Ovary (tissue), 9 donors: ENCODE data around the gene HEPHL1. TPM values are rescaled to one million over a fixed set of nuclear protein-coding genes. Genes with fewer than 3 reads are reported as not detected.
"Not testable (repeated sequence)": the region's sequence is repeated elsewhere in the genome, so short reads cannot be mapped to it uniquely, and the experiment has no call there.

Source experiments
- DNase-seq, 5 donors: peaks; one replicate each; pipeline ENCODE4 v3.0.0-alpha.2; 2019 to 2020
- H3K27ac ChIP-seq, 2 donors: fragments of 200-600 bp; one replicate each; pipeline versions ENCODE4 v1.5.1 to v1.8.0; 2019 to 2022
- H3K27me3 ChIP-seq: fragments of 200-600 bp; one replicate; pipeline ENCODE4 v1.8.0; 2022
- H3K36me3 ChIP-seq: fragments of 200-600 bp; sonication (generic); one replicate; pipeline ENCODE4 v1.5.1; 2019
- H3K4me1 ChIP-seq: one replicate; pipeline ENCODE4 v1.8.1; 2013; ENCODE audit warnings: mild to moderate bottlenecking, moderate library complexity; ENCODE audit not compliant: insufficient read depth
- H3K4me3 ChIP-seq: fragments of 200-600 bp; sonication (generic); one replicate; pipeline ENCODE4 v1.5.1; 2017
- H3K9me3 ChIP-seq, 2 donors: fragments of 200-600 bp in 1 of 2; sonication (generic) in 1 of 2; one replicate each; pipeline versions ENCODE4 v1.5.1 to v1.8.1; 2013 to 2019; ENCODE audit warnings: mild to moderate bottlenecking in 1 of 2, moderate library complexity in 1 of 2
- EP300 ChIP-seq: sonication (generic); formaldehyde crosslinking; IDR thresholded peaks from one replicate; pipeline ENCODE4 v1.6.1; 2017; ENCODE audit warnings: antibody characterized with exemption
- POLR2A ChIP-seq: fragments of 450-650 bp; IDR thresholded peaks from one replicate; pipeline ENCODE4 v1.6.1; 2017; ENCODE audit warnings: antibody characterized with exemption, mild to moderate bottlenecking, moderate library complexity
- WGBS, 3 donors: extraction: QIAGEN DNeasy Blood & Tissue Kit in 1 of 3; methylation state at CpG; one replicate each; pipeline versions ENCODE4 v1.1.5 to v1.1.7; 2013 to 2017; 5-methylcytosine and 5-hydroxymethylcytosine counted together
- intact Hi-C, 4 donors: fragments of 100-400 bp; cut with DNase I; formaldehyde crosslinking; loops; one replicate each; pipeline versions ENCODE4 v1.11.0 to v1.15.1; 2022 to 2023
- polyA plus RNA-seq, 2 donors: library from polyadenylated mRNA; stranded (reverse); fragments of 200-250 nt in 1 of 2; fragments of 350-450 nt in 1 of 2; fragmentation: Illumina TruSeq in 1 of 2; extraction: RNeasy Lipid Tissue Mini Kit (QIAGEN cat#74804) in 1 of 2; gene quantifications; one replicate each; pipeline ENCODE4 v1.2.3, GENCODE V29; 2013 to 2014
- total RNA-seq, 7 donors: library from RNA; depleted of rRNA in 2 of 7; stranded (reverse); fragments of >200 nt in 2 of 7; fragmentation: NEBNext Ultra II Directional in 3 of 7; extraction: Animal tissue kit (Norgen Biotek cat#: 25700) in 3 of 7; gene quantifications; one replicate each; pipeline versions ENCODE4 v1.1.0 to v1.2.4, GENCODE V29; 2016 to 2023
- TF ChIP-seq, protein P1 (sequence below), 3 donors: fragments of 450-650 bp in 2 of 3; fragments of 200-600 bp in 1 of 3; IDR thresholded peaks; one replicate each; pipeline versions ENCODE4 v1.5.1 to v1.8.0; 2016 to 2022; ENCODE audit warnings: antibody characterized with exemption in 3 of 3, mild to moderate bottlenecking in 1 of 3
- donor health status: DM: no; HTN: no; CAD: no; lungs with moderate emphysema.
- donor health status: DM: no; HTN: no; CAD: no.
- donor health status: Bipolar disorder and iron deficiency.
- donor health status: DM: yes; HTN: yes; CAD: no.
- donor health status: DM: no; HTN: no; CAD: no.
- donor health status: DM: yes; HTN: yes; CAD: no.

HEPHL1 gene
- total and polyA plus RNA-seq, 9 donors = 0.02 to 0.03 TPM; not detected in 7

GRCh38 chr11:94117871-94118270 is 96.7 kb downstream of the HEPHL1 start:
- H3K36me3 ChIP-seq = no peaks in the 10 kb centered on the region
- intact Hi-C loops = no loop called here
- no peaks in the 10 kb centered on the region for H3K27me3 ChIP-seq
- DNase-seq = no peak
- TF ChIP-seq, protein P1, sequence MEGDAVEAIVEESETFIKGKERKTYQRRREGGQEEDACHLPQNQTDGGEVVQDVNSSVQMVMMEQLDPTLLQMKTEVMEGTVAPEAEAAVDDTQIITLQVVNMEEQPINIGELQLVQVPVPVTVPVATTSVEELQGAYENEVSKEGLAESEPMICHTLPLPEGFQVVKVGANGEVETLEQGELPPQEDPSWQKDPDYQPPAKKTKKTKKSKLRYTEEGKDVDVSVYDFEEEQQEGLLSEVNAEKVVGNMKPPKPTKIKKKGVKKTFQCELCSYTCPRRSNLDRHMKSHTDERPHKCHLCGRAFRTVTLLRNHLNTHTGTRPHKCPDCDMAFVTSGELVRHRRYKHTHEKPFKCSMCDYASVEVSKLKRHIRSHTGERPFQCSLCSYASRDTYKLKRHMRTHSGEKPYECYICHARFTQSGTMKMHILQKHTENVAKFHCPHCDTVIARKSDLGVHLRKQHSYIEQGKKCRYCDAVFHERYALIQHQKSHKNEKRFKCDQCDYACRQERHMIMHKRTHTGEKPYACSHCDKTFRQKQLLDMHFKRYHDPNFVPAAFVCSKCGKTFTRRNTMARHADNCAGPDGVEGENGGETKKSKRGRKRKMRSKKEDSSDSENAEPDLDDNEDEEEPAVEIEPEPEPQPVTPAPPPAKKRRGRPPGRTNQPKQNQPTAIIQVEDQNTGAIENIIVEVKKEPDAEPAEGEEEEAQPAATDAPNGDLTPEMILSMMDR (IDR thresholded peaks at IDR 0.05) = no peak
- TF ChIP-seq EP300 (no peak), POLR2A (no peak)
- peaks cover 2% of the 10 kb centered on the region for H3K4me1 ChIP-seq
- H3K27ac ChIP-seq = no peak overlapping the region
- H3K4me3 ChIP-seq = no peak overlapping the region
- H3K9me3 ChIP-seq = no peaks in the 10 kb centered on the region

DNA sequence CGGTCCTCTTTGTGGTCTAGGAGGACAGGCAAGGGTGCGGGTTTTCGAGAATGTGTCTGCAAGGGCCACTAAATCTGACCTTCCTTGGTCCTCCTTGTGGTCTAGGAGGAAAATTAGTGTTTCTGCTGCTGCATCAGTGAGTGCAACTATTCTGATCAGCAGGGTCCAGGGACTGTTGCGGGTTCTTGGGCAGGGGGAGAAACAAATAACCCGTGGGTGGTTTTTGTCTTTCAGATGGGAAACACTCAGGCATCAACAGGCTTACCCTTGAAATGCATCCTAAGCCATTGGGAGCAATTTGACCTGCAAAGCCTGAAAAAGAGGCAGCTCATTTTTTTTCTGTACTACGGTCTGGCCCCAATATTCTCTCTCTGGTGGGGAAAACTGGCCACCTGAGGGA is 98.5 kb downstream of the HEPHL1 start:
- not testable (repeated sequence) for H3K27ac ChIP-seq, H3K4me3 ChIP-seq, H3K9me3 ChIP-seq, H3K27me3 ChIP-seq, H3K36me3 ChIP-seq, H3K4me1 ChIP-seq, DNase-seq
- 75 to 95% (median 95%) methylated on average over 6 of the region's 6 CpGs for whole genome bisulfite sequencing, 3 donors
- intact Hi-C loops = loop anchor here in 1 of 4 donors (10.0 kb wide), 1 partner anchor 375 kb away; the partner anchor contains the start of genes ANKRD49 and MRE11

DNA sequence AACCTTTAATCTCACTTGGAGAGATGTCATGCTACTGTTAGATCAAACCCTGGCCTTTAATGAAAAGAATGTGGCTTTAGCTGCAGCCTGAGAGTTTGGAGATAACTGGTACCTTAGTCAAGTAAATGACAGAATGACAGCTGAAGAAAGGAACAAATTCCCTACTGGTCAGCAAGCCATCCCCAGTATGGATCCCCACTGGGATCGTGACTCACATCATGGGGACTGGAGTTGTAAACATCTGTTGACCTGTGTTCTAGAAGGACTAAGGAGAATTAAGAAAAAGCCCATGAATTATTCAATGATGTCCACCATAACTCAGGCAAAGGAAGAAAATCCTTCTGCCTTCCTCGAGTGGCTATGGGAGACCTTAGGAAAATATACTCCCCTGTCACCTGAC is 99.4 kb downstream of the HEPHL1 start:
- not testable (repeated sequence) for H3K27me3 ChIP-seq, H3K4me3 ChIP-seq, H3K27ac ChIP-seq, DNase-seq, H3K36me3 ChIP-seq, H3K4me1 ChIP-seq, H3K9me3 ChIP-seq
- 70 to 83% (median 82%) methylated on average over 2 of the region's 2 CpGs for WGBS, 3 donors
- intact Hi-C loops = loop anchor here in 1 of 4 donors (10.0 kb wide), 1 partner anchor 374 kb away; the partner anchor contains the start of genes ANKRD49 and MRE11

DNA sequence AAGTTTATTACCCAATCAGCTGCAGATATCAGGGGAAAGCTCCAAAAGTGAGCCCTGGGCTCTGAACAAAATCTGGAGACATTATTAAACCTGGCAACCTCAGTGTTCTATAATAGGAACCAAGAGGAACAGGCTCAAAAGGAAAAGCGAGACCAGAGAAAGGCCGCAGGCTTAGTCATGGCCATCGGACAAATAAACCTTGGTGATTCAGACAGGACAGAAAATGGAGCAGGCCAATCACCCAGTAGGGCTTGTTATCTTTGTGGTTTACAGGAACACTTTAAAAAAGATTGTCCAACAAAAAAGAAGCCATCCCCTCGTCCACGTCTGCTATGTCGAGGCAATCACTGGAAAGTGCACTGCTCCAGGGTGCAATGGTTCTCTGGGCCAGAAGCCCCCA is 99.8 kb downstream of the HEPHL1 start:
- Histone ChIP-seq H3K4me3 (no peak overlapping the region), H3K27me3 (no peaks in the 10 kb centered on the region), H3K36me3 (no peaks in the 10 kb centered on the region), H3K9me3 (no peaks in the 10 kb centered on the region), H3K27ac (no peak overlapping the region), H3K4me1 (no peaks in the 10 kb centered on the region)
- DNase-seq = no peak
- TF ChIP-seq, protein P1 (IDR thresholded peaks at IDR 0.05) = no peak
- no peak for TF ChIP-seq EP300
- 87 to 96% (median 95%) methylated on average over 6 of the region's 6 CpGs for WGBS, 3 donors
- intact Hi-C loops = loop anchor here in 1 of 4 donors (10.0 kb wide), 1 partner anchor 374 kb away; the partner anchor contains the start of genes ANKRD49 and MRE11

- H3K9me3 ChIP-seq = no peaks in the 10 kb centered on the region
- no peaks in the 10 kb centered on the region for H3K36me3 ChIP-seq
- no peak for TF ChIP-seq EP300
- no peak for TF ChIP-seq POLR2A
- TF ChIP-seq, protein P1 (IDR thresholded peaks at IDR 0.05) = no peak
- H3K4me3 ChIP-seq = no peak overlapping the region
- no peak overlapping the region for H3K27ac ChIP-seq
- 91 to 94% (median 92%) methylated on average over 8 of the region's 8 CpGs for WGBS, 3 donors
- H3K27me3 ChIP-seq = no peaks in the 10 kb centered on the region
- H3K4me1 ChIP-seq = peaks cover 7% of the 10 kb centered on the region
- intact Hi-C loops = loop anchor here in 1 of 4 donors (10.0 kb wide), 1 partner anchor 369 kb away; the partner anchor contains the start of genes ANKRD49 and MRE11
- no peak for DNase-seq
These were observed 104.4 kb downstream of the HEPHL1 start for GRCh38 chr11:94125407-94126115.
